Caco-2 (cell line): ENCODE measurements around the gene PHF23. TPM values are rescaled to one million over a fixed set of nuclear protein-coding genes. Genes with fewer than 3 reads are reported as not detected.

Source experiments
- BruUV-seq: library from RNA; stranded (reverse); fragments of 400-500 nt; replicated peaks from 2 replicates; lab custom pipeline; 2021; lab: Mats Ljungman, UMichigan
- CTCF ChIA-PET: fragments of 300-600 bp; sonication (Branson Sonifier 250); formaldehyde crosslinking; loops from one replicate; lab custom pipeline; 2022; ENCODE audit warnings: antibody characterized with exemption; lab: Charles Lee
- POLR2A ChIA-PET: fragments of 300-600 bp; sonication (Branson Sonifier 250); formaldehyde crosslinking; loops from one replicate; lab custom pipeline; 2022; ENCODE audit warnings: antibody characterized with exemption; lab: Charles Lee
- DNase-seq, 2 experiments: peaks; one replicate each; pipeline versions ENCODE4 v3.0.0 to v3.0.0-alpha.2; 2020 to 2022
- H3K27me3 ChIP-seq: replicated peaks from 2 replicates; pipeline ENCODE4 v1.6.0; 2011; ENCODE audit warnings: low read length; ENCODE audit not compliant: control insufficient read depth, insufficient read depth
- H3K36me3 ChIP-seq: 2 replicates; pipeline ENCODE4 v1.5.1; 2011; ENCODE audit warnings: low read length; ENCODE audit not compliant: control insufficient read depth, insufficient read depth
- H3K4me1 ChIP-seq: fragments of 250-450 bp; sonication (Bioruptor Pico); 2 replicates; pipeline ENCODE4 v1.5.1; 2020; ENCODE audit warnings: mild to moderate bottlenecking
- H3K4me3 ChIP-seq: 2 replicates; pipeline ENCODE4 v1.5.1; 2011; ENCODE audit warnings: low read depth, mild to moderate bottlenecking, control low read depth, low read length
- H3K9me3 ChIP-seq: fragments of 250-450 bp; sonication (Bioruptor Pico); 2 replicates; pipeline ENCODE4 v1.5.1; 2020; ENCODE audit warnings: mild to moderate bottlenecking, moderate library complexity
- H3K27ac Mint-ChIP-seq: one replicate; pipeline ENCODE4 v1.8.0; 2022; ENCODE audit warnings: mixed read lengths; ENCODE audit not compliant: unreplicated experiment
- H3K27me3 Mint-ChIP-seq: one replicate; pipeline ENCODE4 v1.8.0; 2022; ENCODE audit warnings: mixed read lengths; ENCODE audit not compliant: insufficient read depth, unreplicated experiment
- H3K36me3 Mint-ChIP-seq: one replicate; pipeline ENCODE4 v1.8.0; 2022; ENCODE audit warnings: mild to moderate bottlenecking, mixed read lengths; ENCODE audit not compliant: insufficient read depth, unreplicated experiment
- H3K4me1 Mint-ChIP-seq: one replicate; pipeline ENCODE4 v1.8.0; 2022; ENCODE audit warnings: low read depth, mixed read lengths; ENCODE audit not compliant: unreplicated experiment
- H3K4me3 Mint-ChIP-seq: one replicate; pipeline ENCODE4 v1.8.0; 2022; ENCODE audit warnings: mild to moderate bottlenecking, moderate library complexity, mixed read lengths; ENCODE audit not compliant: unreplicated experiment
- H3K9me3 Mint-ChIP-seq: one replicate; pipeline ENCODE4 v1.8.0; 2022; ENCODE audit warnings: mixed read lengths; ENCODE audit not compliant: unreplicated experiment
- intact Hi-C: fragments of 100-400 bp; cut with micrococcal nuclease; formaldehyde crosslinking; loops from one replicate; pipeline ENCODE4 v1.10.0; 2022; ENCODE audit not compliant: unreplicated experiment
- total RNA-seq: library from RNA; stranded (reverse); gene quantifications from 2 replicates; pipeline ENCODE4 v1.2.3, GENCODE V29; 2022
- TF ChIP-seq, protein P1 (sequence below), 2 experiments: fragments of 200-600 bp in 1 of 2; IDR thresholded peaks; 1 replicate in 1 of 2; 2 replicates in 1 of 2; pipeline versions ENCODE4 v1.5.1 to v1.8.0; 2011 to 2022; ENCODE audit warnings: antibody characterized with exemption in 1 of 2, control low read depth in 1 of 2, inconsistent platforms in 1 of 2, low read depth in 1 of 2, low read length in 1 of 2, mild to moderate bottlenecking in 1 of 2, moderate library complexity in 1 of 2; ENCODE audit not compliant: insufficient read depth in 1 of 2, severe bottlenecking in 1 of 2, unreplicated experiment in 1 of 2

Gene PHF23
- total RNA-seq, 1 experiment from 2014 or later: 20.5 TPM

DNA sequence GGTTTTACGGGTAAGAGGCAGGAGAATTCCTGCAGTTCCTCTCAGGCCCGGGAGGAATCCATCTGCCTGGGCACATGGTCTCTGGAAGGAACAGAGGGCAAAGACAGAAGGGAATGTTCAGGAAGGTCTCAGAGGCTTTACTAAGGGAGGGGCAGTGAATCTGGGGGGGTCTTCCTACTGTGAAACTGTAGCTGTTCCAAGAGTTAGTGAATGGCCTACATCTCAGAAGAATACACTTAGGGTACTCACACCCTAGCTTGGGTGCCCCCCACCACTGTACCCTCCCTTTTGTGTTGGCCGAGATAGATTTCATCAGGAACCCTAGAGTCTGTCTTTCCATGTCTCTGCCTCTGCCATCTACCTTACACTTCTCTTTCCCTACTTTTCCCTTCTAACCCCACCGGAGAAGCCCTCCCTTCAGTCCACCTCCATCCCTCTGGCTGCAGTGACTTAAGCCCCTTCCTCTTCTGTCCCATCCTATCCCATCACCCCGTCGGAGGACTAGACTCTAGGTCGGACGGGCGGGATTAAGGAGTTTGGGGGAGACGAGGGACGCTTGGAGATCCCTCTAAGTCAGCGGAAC, 19.9 kb downstream of the PHF23 start:
- DNase-seq: no peak
- no TSS peak for BruUV-seq
- H3K4me3 Mint-ChIP-seq: peak overlapping the region; percentile 77
- ChIA-PET POLR2A (interaction anchor here (0.5 to 2.3 kb wide), 3 partner anchors 15 to 146 kb away, joined by 3 to 6 read pairs (median 6); partner anchors contain the start of gene DVL2), CTCF (no interaction called here)
- peaks cover 5% of the 10 kb centered on the region for H3K4me1 Mint-ChIP-seq
- Histone ChIP-seq H3K36me3 (no peaks in the 10 kb centered on the region), H3K4me1 (peaks cover 10% of the 10 kb centered on the region), H3K4me3 (peak overlapping the region; percentile 80), H3K27me3 (no peaks in the 10 kb centered on the region), H3K9me3 (no peaks in the 10 kb centered on the region)
- peak overlapping the region; percentile 73 for H3K27ac Mint-ChIP-seq
- TF ChIP-seq, protein P1, sequence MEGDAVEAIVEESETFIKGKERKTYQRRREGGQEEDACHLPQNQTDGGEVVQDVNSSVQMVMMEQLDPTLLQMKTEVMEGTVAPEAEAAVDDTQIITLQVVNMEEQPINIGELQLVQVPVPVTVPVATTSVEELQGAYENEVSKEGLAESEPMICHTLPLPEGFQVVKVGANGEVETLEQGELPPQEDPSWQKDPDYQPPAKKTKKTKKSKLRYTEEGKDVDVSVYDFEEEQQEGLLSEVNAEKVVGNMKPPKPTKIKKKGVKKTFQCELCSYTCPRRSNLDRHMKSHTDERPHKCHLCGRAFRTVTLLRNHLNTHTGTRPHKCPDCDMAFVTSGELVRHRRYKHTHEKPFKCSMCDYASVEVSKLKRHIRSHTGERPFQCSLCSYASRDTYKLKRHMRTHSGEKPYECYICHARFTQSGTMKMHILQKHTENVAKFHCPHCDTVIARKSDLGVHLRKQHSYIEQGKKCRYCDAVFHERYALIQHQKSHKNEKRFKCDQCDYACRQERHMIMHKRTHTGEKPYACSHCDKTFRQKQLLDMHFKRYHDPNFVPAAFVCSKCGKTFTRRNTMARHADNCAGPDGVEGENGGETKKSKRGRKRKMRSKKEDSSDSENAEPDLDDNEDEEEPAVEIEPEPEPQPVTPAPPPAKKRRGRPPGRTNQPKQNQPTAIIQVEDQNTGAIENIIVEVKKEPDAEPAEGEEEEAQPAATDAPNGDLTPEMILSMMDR (IDR thresholded peaks at IDR 0.05; ENCODE audit: insufficient read depth in 1 of 2, low read depth in 1 of 2, low read length in 1 of 2, severe bottlenecking in 1 of 2, unreplicated experiment in 1 of 2): no peak
- peaks cover 58% of the 10 kb centered on the region for H3K36me3 Mint-ChIP-seq
- intact Hi-C loops: loop anchor here (1.0 kb wide), 1 partner anchor 28 kb away; no protein-coding TSS in a partner anchor
- H3K9me3 Mint-ChIP-seq: no peaks in the 10 kb centered on the region
- no peaks in the 10 kb centered on the region for H3K27me3 Mint-ChIP-seq

DNA sequence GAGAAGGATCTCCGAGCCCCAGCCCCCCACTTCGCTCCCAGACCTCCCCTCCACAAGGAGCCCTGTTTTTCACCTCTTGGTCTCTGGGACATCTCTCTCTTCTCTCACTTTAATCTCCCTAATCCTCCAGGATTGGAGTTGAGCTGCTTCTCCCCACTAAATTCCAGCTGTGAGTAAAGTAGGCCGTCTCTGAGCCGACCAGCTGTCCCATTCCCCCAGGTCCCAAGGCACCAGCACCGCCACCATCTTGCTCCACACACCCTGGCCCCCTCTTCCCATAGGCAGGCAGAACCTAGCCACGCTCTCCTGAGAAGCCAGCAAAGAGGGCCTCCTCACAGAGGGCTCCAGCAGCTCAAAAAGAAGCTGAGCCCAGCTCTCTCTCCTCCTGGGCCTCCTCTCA, 20.5 kb downstream of the PHF23 start:
- H3K36me3 ChIP-seq: no peaks in the 10 kb centered on the region
- TF ChIP-seq, protein P1 (IDR thresholded peaks at IDR 0.05; ENCODE audit: insufficient read depth in 1 of 2, low read depth in 1 of 2, low read length in 1 of 2, severe bottlenecking in 1 of 2, unreplicated experiment in 1 of 2): no peak
- H3K27me3 ChIP-seq: no peaks in the 10 kb centered on the region
- Mint-ChIP-seq H3K36me3 (peaks cover 60% of the 10 kb centered on the region), H3K4me3 (peak overlapping the region; percentile 77), H3K4me1 (peaks cover 5% of the 10 kb centered on the region), H3K27ac (no peak overlapping the region), H3K27me3 (no peaks in the 10 kb centered on the region), H3K9me3 (no peaks in the 10 kb centered on the region)
- no TSS peak for BruUV-seq
- POLR2A ChIA-PET: interaction anchor here (2.3 kb wide), 1 partner anchor 16 kb away, joined by 6 read pairs; the partner anchor contains the start of gene DVL2
- intact Hi-C loops: loop anchor here (1.0 kb wide), 1 partner anchor 27 kb away; no protein-coding TSS in a partner anchor
- no peaks in the 10 kb centered on the region for H3K9me3 ChIP-seq
- no peak overlapping the region for H3K4me3 ChIP-seq
- DNase-seq: no peak
- H3K4me1 ChIP-seq: peaks cover 10% of the 10 kb centered on the region
- CTCF ChIA-PET: no interaction called here

DNA sequence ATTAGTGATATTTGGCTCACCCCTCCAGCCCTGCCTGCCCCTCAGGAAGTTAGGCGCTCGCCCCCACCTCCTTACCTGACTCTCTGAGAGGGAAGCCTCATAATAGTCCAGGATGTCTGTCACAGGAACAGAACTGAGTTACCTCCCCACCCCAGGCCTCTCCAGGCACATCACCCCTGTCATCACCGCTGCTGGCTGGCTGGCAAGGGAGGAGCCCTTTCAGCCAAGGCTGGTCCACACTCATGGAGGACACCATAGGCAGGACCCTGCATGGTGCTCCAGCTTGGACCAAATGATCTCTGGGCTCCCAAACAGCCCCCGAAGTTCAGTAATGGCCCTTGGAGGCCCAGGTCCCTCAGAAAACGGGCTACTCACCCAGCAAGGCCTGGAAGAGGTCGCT, 21.1 kb downstream of the PHF23 start:
- no peaks in the 10 kb centered on the region for H3K27me3 Mint-ChIP-seq
- H3K27ac Mint-ChIP-seq: no peak overlapping the region
- Histone ChIP-seq H3K27me3 (no peaks in the 10 kb centered on the region), H3K4me1 (peaks cover 10% of the 10 kb centered on the region), H3K4me3 (no peak overlapping the region), H3K36me3 (no peaks in the 10 kb centered on the region), H3K9me3 (no peaks in the 10 kb centered on the region)
- H3K36me3 Mint-ChIP-seq: peaks cover 58% of the 10 kb centered on the region
- no peak for DNase-seq
- no peaks in the 10 kb centered on the region for H3K9me3 Mint-ChIP-seq
- intact Hi-C loops: no loop called here
- peaks cover 5% of the 10 kb centered on the region for H3K4me1 Mint-ChIP-seq
- ChIA-PET POLR2A (no interaction called here), CTCF (no interaction called here)
- no peak overlapping the region for H3K4me3 Mint-ChIP-seq
- no TSS peak for BruUV-seq
- TF ChIP-seq, protein P1 (IDR thresholded peaks at IDR 0.05; ENCODE audit: insufficient read depth in 1 of 2, low read depth in 1 of 2, low read length in 1 of 2, severe bottlenecking in 1 of 2, unreplicated experiment in 1 of 2): no peak
